Measurements from ENCODE around the gene SH3TC2.

GRCh38 chr5:148976569-148977381 lies 86.1 kb downstream of the SH3TC2 start:
- TF ChIP-seq BHLHE40 (IDR thresholded peaks at IDR 0.05; ENCODE audit: borderline replicate concordance) (no peak), FOXA1 (IDR thresholded peaks at IDR 0.05) (no peak)

Data from HEK293T (cell line).